OCI-LY7 (cell line): ENCODE results near the gene RDH14.

Experiments
- CTCF ChIP-seq: fragments of 200-600 bp; sonication (generic); conservative IDR thresholded peaks from 2 replicates; pipeline ENCODE4 v1.5.1; 2014; ENCODE audit warnings: mild to moderate bottlenecking, antibody characterized with exemption, low read length, moderate library complexity, mixed read lengths
- EZH2phosphoT487 ChIP-seq: fragments of 200-600 bp; sonication (generic); IDR thresholded peaks from 2 replicates; pipeline ENCODE4 v1.6.1; 2018; ENCODE audit warnings: low read depth, borderline replicate concordance, mild to moderate bottlenecking, mixed run types, antibody characterized with exemption, low read length, moderate library complexity, mixed read lengths

- no peak for TF ChIP-seq CTCF
- no peak for TF ChIP-seq EZH2phosphoT487
These were observed 32.6 kb downstream of the RDH14 start for GRCh38 chr2:18527822-18528221.
